CD4-positive, alpha-beta T cell (primary cell): ENCODE measurements around the gene NTSR2. TPM values are rescaled to one million over a fixed set of nuclear protein-coding genes. Genes with fewer than 3 reads are reported as not detected.
"Not testable (repeated sequence)": the region's sequence is repeated elsewhere in the genome, so short reads cannot be mapped to it uniquely, and the experiment has no call there.

ENCODE experiments used
- ATAC-seq: fragments of 200-7000 bp; cut with Tn5 transposase; one replicate; pipeline ENCODE4 v1.10.0; 2022; ENCODE audit warnings: mild to moderate bottlenecking; ENCODE audit not compliant: poor library complexity
- CTCF ChIA-PET: fragments of 350-600 bp; sonication (Branson Sonifier 250); formaldehyde crosslinking; loops from one replicate; lab custom pipeline; 2021; ENCODE audit warnings: antibody characterized with exemption, inconsistent platforms; lab: Charles Lee
- POLR2A ChIA-PET: fragments of 350-600 bp; sonication (Branson Sonifier 250); formaldehyde crosslinking; loops from one replicate; lab custom pipeline; 2021; ENCODE audit warnings: antibody characterized with exemption, inconsistent platforms; lab: Charles Lee
- DNase-seq, 14 experiments: peaks; one replicate each; pipeline ENCODE4 v3.0.0-alpha.2; 2013 to 2020; ENCODE audit warnings: mixed read lengths in 2 of 14
- H3K27ac ChIP-seq, 2 donors: one replicate each; pipeline versions ENCODE4 v1.5.1 to v1.7.0; 2013; ENCODE audit warnings: low read length in 2 of 2, low read depth in 1 of 2, mild to moderate bottlenecking in 1 of 2
- H3K27me3 ChIP-seq, 2 experiments: 1 replicate in 1 of 2; 2 replicates in 1 of 2; pipeline versions ENCODE4 v1.6.1 to v1.7.0; 2013; ENCODE audit warnings: low read length in 2 of 2, control low read depth in 1 of 2, mild to moderate bottlenecking in 1 of 2, moderate library complexity in 1 of 2; ENCODE audit not compliant: insufficient read depth in 2 of 2, control insufficient read depth in 1 of 2
- H3K36me3 ChIP-seq: one replicate; pipeline ENCODE4 v1.6.1; 2013; ENCODE audit warnings: low read length, control low read depth; ENCODE audit not compliant: insufficient read depth
- H3K4me1 ChIP-seq: one replicate; pipeline ENCODE4 v1.6.1; 2013; ENCODE audit warnings: low read length, control low read depth; ENCODE audit not compliant: insufficient read depth
- H3K4me3 ChIP-seq: one replicate; pipeline ENCODE4 v1.5.1; 2013; ENCODE audit warnings: mild to moderate bottlenecking, low read length, moderate library complexity
- H3K9me3 ChIP-seq, 2 experiments: 1 replicate in 1 of 2; 2 replicates in 1 of 2; pipeline versions ENCODE4 v1.6.1 to v1.7.0; 2013; ENCODE audit warnings: low read length in 2 of 2, mild to moderate bottlenecking in 2 of 2, control low read depth in 1 of 2, moderate library complexity in 1 of 2; ENCODE audit not compliant: control insufficient read depth in 1 of 2, insufficient read depth in 1 of 2
- H3K27ac Mint-ChIP-seq: one replicate; pipeline ENCODE4 v1.8.0; 2020; ENCODE audit warnings: mixed read lengths
- H3K27me3 Mint-ChIP-seq: one replicate; pipeline ENCODE4 v1.8.0; 2021; ENCODE audit warnings: mixed read lengths
- H3K36me3 Mint-ChIP-seq: one replicate; pipeline ENCODE4 v1.8.0; 2021; ENCODE audit warnings: low read depth, mixed read lengths
- H3K4me1 Mint-ChIP-seq: one replicate; pipeline ENCODE4 v1.8.0; 2021; ENCODE audit warnings: low read depth, mixed read lengths
- H3K4me3 Mint-ChIP-seq: one replicate; pipeline ENCODE4 v1.8.0; 2020; ENCODE audit warnings: mild to moderate bottlenecking, mixed read lengths
- H3K9me3 Mint-ChIP-seq: one replicate; pipeline ENCODE4 v1.8.0; 2020; ENCODE audit warnings: mixed read lengths
- intact Hi-C, 2 experiments: fragments of 100-400 bp; cut with DNase I in 1 of 2; cut with micrococcal nuclease in 1 of 2; formaldehyde crosslinking; loops; one replicate each; pipeline versions ENCODE4 v1.15.1 to v1.9.0; 2023 to 2025; cut with DNase I, micrococcal nuclease
- total RNA-seq, 174 experiments: library from RNA in 2 of 174; stranded (reverse) in 2 of 174; gene quantifications; one replicate each; pipeline ENCODE4 v1.2.3 and lab custom pipeline; 2021 to 2026
- TF ChIP-seq, protein P1 (sequence below): fragments of 200-600 bp; IDR thresholded peaks from one replicate; pipeline ENCODE4 v1.8.0; 2022; ENCODE audit warnings: antibody characterized with exemption, mild to moderate bottlenecking

The NTSR2 gene
- total RNA-seq, 2 experiments from 2014 or later, result not detected

DNA sequence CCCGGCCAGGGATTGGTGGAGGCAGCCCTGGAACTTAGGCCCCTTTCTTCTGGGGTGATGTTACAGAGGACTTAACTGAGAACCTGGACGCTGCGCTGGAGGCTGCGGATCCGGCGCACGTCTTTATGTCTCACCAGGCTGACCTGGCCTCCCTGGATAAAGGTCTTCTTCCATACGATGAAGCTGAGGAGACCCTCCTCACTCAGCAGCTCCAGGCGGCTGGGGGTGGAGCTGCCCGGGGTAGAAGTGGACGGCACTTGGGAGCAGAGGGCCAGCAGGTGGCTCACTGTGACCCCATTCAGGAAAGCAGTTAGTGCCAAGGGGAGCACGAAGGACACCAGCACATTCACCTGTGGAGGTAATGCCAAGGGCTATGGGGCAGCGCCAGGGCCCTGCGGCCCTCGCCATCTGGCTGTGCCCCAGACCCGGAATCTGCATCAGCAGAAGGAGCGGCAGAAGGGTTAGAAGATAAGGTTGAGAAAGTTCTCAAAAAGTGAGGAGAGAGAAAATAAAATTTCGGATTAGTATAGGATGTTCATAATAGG lies 8.0 kb downstream of the NTSR2 start:
- TF ChIP-seq, protein P1, sequence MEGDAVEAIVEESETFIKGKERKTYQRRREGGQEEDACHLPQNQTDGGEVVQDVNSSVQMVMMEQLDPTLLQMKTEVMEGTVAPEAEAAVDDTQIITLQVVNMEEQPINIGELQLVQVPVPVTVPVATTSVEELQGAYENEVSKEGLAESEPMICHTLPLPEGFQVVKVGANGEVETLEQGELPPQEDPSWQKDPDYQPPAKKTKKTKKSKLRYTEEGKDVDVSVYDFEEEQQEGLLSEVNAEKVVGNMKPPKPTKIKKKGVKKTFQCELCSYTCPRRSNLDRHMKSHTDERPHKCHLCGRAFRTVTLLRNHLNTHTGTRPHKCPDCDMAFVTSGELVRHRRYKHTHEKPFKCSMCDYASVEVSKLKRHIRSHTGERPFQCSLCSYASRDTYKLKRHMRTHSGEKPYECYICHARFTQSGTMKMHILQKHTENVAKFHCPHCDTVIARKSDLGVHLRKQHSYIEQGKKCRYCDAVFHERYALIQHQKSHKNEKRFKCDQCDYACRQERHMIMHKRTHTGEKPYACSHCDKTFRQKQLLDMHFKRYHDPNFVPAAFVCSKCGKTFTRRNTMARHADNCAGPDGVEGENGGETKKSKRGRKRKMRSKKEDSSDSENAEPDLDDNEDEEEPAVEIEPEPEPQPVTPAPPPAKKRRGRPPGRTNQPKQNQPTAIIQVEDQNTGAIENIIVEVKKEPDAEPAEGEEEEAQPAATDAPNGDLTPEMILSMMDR, result no peak
- Histone ChIP-seq H3K27ac (no peak overlapping the region), H3K4me3 (no peak overlapping the region), H3K9me3 (peaks cover 4 to 14% of the 10 kb centered on the region in 2 experiments), H3K4me1 (no peaks in the 10 kb centered on the region), H3K36me3 (no peaks in the 10 kb centered on the region), H3K27me3 (peaks cover 5 to 7% of the 10 kb centered on the region in 2 experiments)
- ChIA-PET POLR2A (no interaction called here), CTCF (no interaction called here)
- H3K27me3 Mint-ChIP-seq, result peaks cover 65% of the 10 kb centered on the region
- peaks cover 3% of the 10 kb centered on the region for H3K9me3 Mint-ChIP-seq
- intact Hi-C loops, result no loop called here
- ATAC-seq, result no peak
- no peaks in the 10 kb centered on the region for H3K36me3 Mint-ChIP-seq
- no peak overlapping the region for H3K4me3 Mint-ChIP-seq
- DNase-seq, result no peak
- no peaks in the 10 kb centered on the region for H3K4me1 Mint-ChIP-seq
- H3K27ac Mint-ChIP-seq, result no peak overlapping the region

DNA sequence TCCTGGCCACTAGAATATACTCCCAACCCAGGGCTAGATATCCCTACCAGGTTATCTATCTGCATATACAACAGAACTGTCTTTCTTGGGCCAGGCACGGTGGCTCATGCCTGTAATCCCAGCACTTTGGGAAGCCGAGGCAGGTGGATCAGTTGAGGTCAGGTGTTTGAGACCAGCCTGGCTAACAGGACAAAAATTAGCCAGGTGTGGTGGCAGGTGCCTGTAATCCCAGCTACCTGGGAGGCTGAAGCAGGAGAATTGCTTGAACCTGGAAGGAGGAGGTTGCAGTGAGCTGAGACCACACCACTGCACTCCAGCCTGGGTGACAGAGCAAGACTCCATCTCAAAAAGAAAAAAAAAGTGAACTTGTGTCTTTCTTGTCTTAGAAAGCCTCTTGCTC lies 9.6 kb downstream of the NTSR2 start:
- peaks cover 4 to 14% of the 10 kb centered on the region in 2 experiments for H3K9me3 ChIP-seq
- POLR2A ChIA-PET, H3K4me1 Mint-ChIP-seq, H3K36me3 ChIP-seq, H3K27me3 ChIP-seq, H3K4me3 Mint-ChIP-seq, ATAC-seq, intact Hi-C loops, CTCF ChIA-PET, H3K27ac Mint-ChIP-seq, DNase-seq, H3K4me1 ChIP-seq, H3K36me3 Mint-ChIP-seq, H3K4me3 ChIP-seq, H3K9me3 Mint-ChIP-seq, H3K27ac ChIP-seq: not testable (repeated sequence)
- peaks cover 55% of the 10 kb centered on the region for H3K27me3 Mint-ChIP-seq

DNA sequence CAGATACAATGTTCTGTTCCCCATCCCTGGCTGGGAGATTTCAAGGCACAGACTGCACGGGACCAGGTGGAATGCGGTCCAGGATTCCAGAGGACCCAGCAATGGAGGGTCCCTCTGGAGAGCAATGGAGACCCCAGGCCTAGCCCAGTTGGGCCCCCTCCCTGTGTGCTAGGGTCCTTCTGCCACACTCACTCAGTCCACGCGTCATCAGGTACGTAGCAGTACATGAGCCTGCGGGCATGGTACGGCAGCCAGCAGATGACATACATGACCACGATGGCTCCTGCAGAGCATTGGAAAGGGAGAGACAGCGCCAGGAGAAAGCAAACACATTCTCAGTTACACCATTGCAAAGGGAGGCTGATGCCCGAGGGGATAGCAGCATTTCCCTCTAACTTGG lies 10.1 kb downstream of the NTSR2 start:
- H3K27ac Mint-ChIP-seq, result no peak overlapping the region
- ChIA-PET POLR2A (no interaction called here), CTCF (no interaction called here)
- H3K4me1 Mint-ChIP-seq, result no peaks in the 10 kb centered on the region
- Histone ChIP-seq H3K27ac (no peak overlapping the region), H3K4me3 (no peak overlapping the region), H3K9me3 (peaks cover 4 to 14% of the 10 kb centered on the region in 2 experiments), H3K27me3 (peaks cover 5 to 7% of the 10 kb centered on the region in 2 experiments), H3K4me1 (no peaks in the 10 kb centered on the region), H3K36me3 (no peaks in the 10 kb centered on the region)
- H3K4me3 Mint-ChIP-seq, result no peak overlapping the region
- ATAC-seq, result no peak
- TF ChIP-seq, protein P1, result no peak
- DNase-seq, result no peak
- intact Hi-C loops, result no loop called here
- H3K27me3 Mint-ChIP-seq, result peaks cover 52% of the 10 kb centered on the region
- H3K9me3 Mint-ChIP-seq, result peaks cover 3% of the 10 kb centered on the region
- H3K36me3 Mint-ChIP-seq, result no peaks in the 10 kb centered on the region

DNA sequence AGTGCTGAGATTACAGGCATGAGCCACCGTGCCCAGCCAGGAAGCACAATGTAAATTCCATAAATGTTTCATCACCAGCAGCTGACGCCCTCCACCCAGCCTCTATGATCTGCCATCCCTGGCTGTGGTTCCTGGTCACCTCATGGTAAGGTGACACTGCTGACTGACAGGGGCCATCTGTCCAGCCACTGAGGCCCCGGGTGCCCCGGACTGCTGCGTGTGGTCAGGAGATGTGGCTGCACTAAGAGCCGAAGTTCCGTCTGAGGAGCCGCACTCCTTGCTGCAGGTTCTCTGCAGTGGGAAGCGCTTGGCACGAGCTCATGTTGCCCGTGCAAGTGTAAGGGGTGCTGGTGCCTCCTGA lies 10.9 kb downstream of the NTSR2 start:
- DNase-seq (no peak), ATAC-seq (no peak)
- intact Hi-C loops, result no loop called here
- Mint-ChIP-seq H3K36me3 (no peaks in the 10 kb centered on the region), H3K4me3 (no peak overlapping the region), H3K27ac (no peak overlapping the region), H3K9me3 (peaks cover 3% of the 10 kb centered on the region), H3K4me1 (no peaks in the 10 kb centered on the region), H3K27me3 (peaks cover 47% of the 10 kb centered on the region)
- no peak overlapping the region for H3K27ac ChIP-seq
- no peaks in the 10 kb centered on the region for H3K36me3 ChIP-seq
- ChIA-PET CTCF (no interaction called here), POLR2A (no interaction called here)
- H3K4me3 ChIP-seq, result no peak overlapping the region
- TF ChIP-seq, protein P1, result no peak
- peaks cover 5 to 7% of the 10 kb centered on the region in 2 experiments for H3K27me3 ChIP-seq
- no peaks in the 10 kb centered on the region for H3K4me1 ChIP-seq
- peaks cover 4 to 14% of the 10 kb centered on the region in 2 experiments for H3K9me3 ChIP-seq
